Uterus (tissue), 2 donors: ENCODE data around the gene CLEC19A.

ENCODE experiments used
- POLR2A ChIP-seq, 2 donors: fragments of 450-650 bp; IDR thresholded peaks; one replicate each; pipeline ENCODE4 v1.6.1; 2016; ENCODE audit warnings: antibody characterized with exemption in 2 of 2, mild to moderate bottlenecking in 1 of 2, moderate library complexity in 1 of 2
- TF ChIP-seq, protein P1 (sequence below), 4 experiments: fragments of 200-600 bp in 2 of 4; fragments of 450-650 bp in 2 of 4; sonication (generic) in 2 of 4; IDR thresholded peaks; one replicate each; pipeline ENCODE4 v1.5.1; 2016 to 2019; ENCODE audit warnings: antibody characterized with exemption in 4 of 4, mild to moderate bottlenecking in 2 of 4, moderate library complexity in 1 of 4

DNA sequence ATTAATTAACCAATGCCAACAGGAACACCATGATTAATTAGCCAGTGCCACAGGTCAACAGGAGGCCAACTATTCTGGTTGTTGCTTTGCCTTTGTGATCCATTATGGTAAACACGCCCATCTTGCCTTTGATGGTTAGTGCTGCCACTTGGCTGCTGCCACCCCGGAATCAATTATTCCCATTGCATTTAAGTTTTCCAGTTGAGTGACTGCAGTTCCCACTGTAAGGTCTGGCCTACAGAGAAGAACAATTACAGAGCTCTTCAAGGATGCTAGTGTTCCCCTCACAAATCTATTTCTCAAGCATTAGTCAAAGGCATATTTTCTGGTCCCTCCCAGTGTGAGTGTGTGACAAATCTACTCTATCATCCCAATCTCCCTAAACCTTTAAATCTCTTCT lies 7.1 kb upstream of the CLEC19A start:
- no peak for TF ChIP-seq POLR2A (IDR thresholded peaks at IDR 0.05)
- TF ChIP-seq, protein P1, sequence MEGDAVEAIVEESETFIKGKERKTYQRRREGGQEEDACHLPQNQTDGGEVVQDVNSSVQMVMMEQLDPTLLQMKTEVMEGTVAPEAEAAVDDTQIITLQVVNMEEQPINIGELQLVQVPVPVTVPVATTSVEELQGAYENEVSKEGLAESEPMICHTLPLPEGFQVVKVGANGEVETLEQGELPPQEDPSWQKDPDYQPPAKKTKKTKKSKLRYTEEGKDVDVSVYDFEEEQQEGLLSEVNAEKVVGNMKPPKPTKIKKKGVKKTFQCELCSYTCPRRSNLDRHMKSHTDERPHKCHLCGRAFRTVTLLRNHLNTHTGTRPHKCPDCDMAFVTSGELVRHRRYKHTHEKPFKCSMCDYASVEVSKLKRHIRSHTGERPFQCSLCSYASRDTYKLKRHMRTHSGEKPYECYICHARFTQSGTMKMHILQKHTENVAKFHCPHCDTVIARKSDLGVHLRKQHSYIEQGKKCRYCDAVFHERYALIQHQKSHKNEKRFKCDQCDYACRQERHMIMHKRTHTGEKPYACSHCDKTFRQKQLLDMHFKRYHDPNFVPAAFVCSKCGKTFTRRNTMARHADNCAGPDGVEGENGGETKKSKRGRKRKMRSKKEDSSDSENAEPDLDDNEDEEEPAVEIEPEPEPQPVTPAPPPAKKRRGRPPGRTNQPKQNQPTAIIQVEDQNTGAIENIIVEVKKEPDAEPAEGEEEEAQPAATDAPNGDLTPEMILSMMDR (IDR thresholded peaks at IDR 0.05) = no peak
